Measurements from ENCODE around the gene GRM8.

Gene GRM8

DNA sequence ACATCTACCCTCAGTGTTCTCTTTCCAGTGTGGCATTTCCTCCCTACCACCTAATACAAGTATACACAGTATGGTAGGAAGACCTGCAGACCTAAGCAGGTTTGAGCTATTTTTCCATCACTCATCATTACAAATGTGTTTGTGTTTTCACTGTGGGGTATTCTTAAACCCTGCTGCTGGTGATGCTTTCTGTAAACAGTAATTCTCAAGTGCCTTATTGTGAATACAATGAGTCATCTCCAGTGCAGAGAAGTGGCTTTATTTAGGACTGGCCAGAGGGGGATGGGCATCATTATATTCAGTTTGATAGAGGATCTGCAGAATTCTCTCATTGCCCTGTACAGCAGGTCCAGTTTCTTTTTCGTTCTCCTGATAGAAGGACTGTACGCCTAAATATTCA, 63.7 kb downstream of the GRM8 start:
- DNase-seq: no peak
- Histone ChIP-seq H3K4me3 (ENCODE audit: insufficient read depth in 1 of 2, low read depth in 1 of 2, low read length in 2 of 2) (no peak overlapping the region), H2BK5ac (ENCODE audit: low read depth, low read length, poor library complexity, severe bottlenecking) (no peak overlapping the region), H3K23ac (ENCODE audit: low read length in 2 of 2) (no peak overlapping the region), H2AFZ (ENCODE audit: low read depth, low read length) (no peak overlapping the region), H2BK120ac (ENCODE audit: low read depth, low read length) (no peak overlapping the region), H3K27me3 (ENCODE audit: control insufficient read depth in 1 of 2, insufficient read depth in 1 of 2, low read length in 2 of 2) (no peaks in the 10 kb centered on the region), H3K9me3 (ENCODE audit: control insufficient read depth, low read length) (no peaks in the 10 kb centered on the region), H3K4ac (ENCODE audit: low read depth in 1 of 2, low read length in 2 of 2) (no peak overlapping the region), H3K36me3 (ENCODE audit: control insufficient read depth in 1 of 2, insufficient read depth in 2 of 2, low read depth in 1 of 2, low read length in 2 of 2) (no peaks in the 10 kb centered on the region), H3K4me2 (ENCODE audit: low read length, poor library complexity, severe bottlenecking) (no peak overlapping the region), H2BK12ac (ENCODE audit: low read length in 2 of 2) (no peak overlapping the region), H4K8ac (ENCODE audit: low read length) (no peak overlapping the region), H2AK5ac (ENCODE audit: low read length, severe bottlenecking) (no peak overlapping the region), H3K18ac (ENCODE audit: low read depth in 1 of 2, low read length in 2 of 2) (no peak overlapping the region), H3K4me1 (ENCODE audit: control insufficient read depth, insufficient read depth, low read depth, low read length) (no peaks in the 10 kb centered on the region), H3K27ac (ENCODE audit: low read length, poor library complexity, severe bottlenecking) (no peak overlapping the region), H2BK15ac (ENCODE audit: low read depth, poor library complexity, severe bottlenecking) (no peak overlapping the region), H3K14ac (ENCODE audit: low read length in 2 of 2) (no peak overlapping the region), H4K91ac (ENCODE audit: low read length) (no peak overlapping the region), H3K9ac (ENCODE audit: low read length) (no peak overlapping the region), H3K79me1 (replicated peaks; ENCODE audit: low read length, poor library complexity, severe bottlenecking) (no peaks in the 10 kb centered on the region)
- WGBS: no CpG with 5 or more reads among the region's 2 CpGs

DNA sequence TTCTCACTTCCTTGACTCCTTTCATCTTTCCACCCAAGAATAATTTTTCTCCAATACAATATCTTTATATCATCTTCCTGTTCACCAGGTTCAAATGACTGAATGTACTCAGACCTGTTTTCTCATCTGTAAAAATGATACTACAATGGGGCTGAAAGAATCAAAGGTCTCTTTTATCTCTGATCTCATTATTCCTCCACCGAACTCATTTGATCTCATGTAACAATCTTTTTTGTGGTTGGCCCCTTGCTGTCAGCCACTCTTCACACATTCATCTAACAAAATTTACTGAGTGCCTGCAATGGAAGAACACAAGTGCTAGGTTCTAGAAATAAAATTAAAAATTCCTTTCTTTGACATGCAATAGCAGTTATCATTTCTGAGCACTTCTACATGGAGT, 65.0 kb downstream of the GRM8 start:
- no peaks in the 10 kb centered on the region for H3K9me3 ChIP-seq (ENCODE audit: control insufficient read depth, low read length)
- no peaks in the 10 kb centered on the region for H3K36me3 ChIP-seq (ENCODE audit: control insufficient read depth in 1 of 2, insufficient read depth in 2 of 2, low read depth in 1 of 2, low read length in 2 of 2)
- H3K4me2 ChIP-seq (ENCODE audit: low read length, poor library complexity, severe bottlenecking): no peak overlapping the region
- no peak overlapping the region for H2AFZ ChIP-seq (ENCODE audit: low read depth, low read length)
- no peak for DNase-seq
- no peak overlapping the region for H3K4ac ChIP-seq (ENCODE audit: low read depth in 1 of 2, low read length in 2 of 2)
- no peak overlapping the region for H3K27ac ChIP-seq (ENCODE audit: low read length, poor library complexity, severe bottlenecking)
- no peak overlapping the region for H3K14ac ChIP-seq (ENCODE audit: low read length in 2 of 2)
- H3K9ac ChIP-seq (ENCODE audit: low read length): no peak overlapping the region
- no peaks in the 10 kb centered on the region for H3K4me1 ChIP-seq (ENCODE audit: control insufficient read depth, insufficient read depth, low read depth, low read length)
- H4K91ac ChIP-seq (ENCODE audit: low read length): no peak overlapping the region
- no peak overlapping the region for H2BK5ac ChIP-seq (ENCODE audit: low read depth, low read length, poor library complexity, severe bottlenecking)
- H4K8ac ChIP-seq (ENCODE audit: low read length): no peak overlapping the region
- H3K79me1 ChIP-seq (replicated peaks; ENCODE audit: low read length, poor library complexity, severe bottlenecking): no peaks in the 10 kb centered on the region
- no peaks in the 10 kb centered on the region for H3K27me3 ChIP-seq (ENCODE audit: control insufficient read depth in 1 of 2, insufficient read depth in 1 of 2, low read length in 2 of 2)
- H3K18ac ChIP-seq (ENCODE audit: low read depth in 1 of 2, low read length in 2 of 2): no peak overlapping the region
- no peak overlapping the region for H2BK15ac ChIP-seq (ENCODE audit: low read depth, poor library complexity, severe bottlenecking)
- WGBS: 86% methylated on average over 1 of the region's 1 CpG
- H2BK12ac ChIP-seq (ENCODE audit: low read length in 2 of 2): no peak overlapping the region
- no peak overlapping the region for H2AK5ac ChIP-seq (ENCODE audit: low read length, severe bottlenecking)
- H3K23ac ChIP-seq (ENCODE audit: low read length in 2 of 2): no peak overlapping the region
- no peak overlapping the region for H3K4me3 ChIP-seq (ENCODE audit: insufficient read depth in 1 of 2, low read depth in 1 of 2, low read length in 2 of 2)
- no peak overlapping the region for H2BK120ac ChIP-seq (ENCODE audit: low read depth, low read length)

DNA sequence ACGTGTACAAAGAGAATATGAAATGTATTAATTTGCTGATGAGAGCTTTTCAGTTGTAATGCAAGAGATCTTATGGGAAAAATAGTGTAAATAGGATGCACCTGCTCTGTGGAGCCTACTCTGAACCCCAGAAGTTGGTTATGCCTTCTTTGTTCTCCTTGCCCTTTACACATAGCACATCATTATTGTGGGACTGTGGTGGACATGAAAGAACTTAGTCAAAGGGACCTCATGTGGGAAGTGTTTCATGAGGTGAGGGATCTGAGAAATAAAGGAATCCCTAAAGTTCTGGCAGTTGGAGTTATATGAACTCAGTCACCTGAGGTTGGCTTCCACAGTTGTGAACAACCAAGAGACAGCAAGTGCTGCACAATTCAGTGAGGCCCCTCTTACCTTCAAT, 66.1 kb downstream of the GRM8 start:
- H3K23ac ChIP-seq (ENCODE audit: low read length in 2 of 2): no peak overlapping the region
- no peak for DNase-seq
- no peak overlapping the region for H2AFZ ChIP-seq (ENCODE audit: low read depth, low read length)
- no peak overlapping the region for H2AK5ac ChIP-seq (ENCODE audit: low read length, severe bottlenecking)
- no peak overlapping the region for H3K27ac ChIP-seq (ENCODE audit: low read length, poor library complexity, severe bottlenecking)
- H3K14ac ChIP-seq (ENCODE audit: low read length in 2 of 2): no peak overlapping the region
- no peak overlapping the region for H2BK120ac ChIP-seq (ENCODE audit: low read depth, low read length)
- H4K91ac ChIP-seq (ENCODE audit: low read length): no peak overlapping the region
- H4K8ac ChIP-seq (ENCODE audit: low read length): no peak overlapping the region
- H3K36me3 ChIP-seq (ENCODE audit: control insufficient read depth in 1 of 2, insufficient read depth in 2 of 2, low read depth in 1 of 2, low read length in 2 of 2): no peaks in the 10 kb centered on the region
- no peak overlapping the region for H2BK5ac ChIP-seq (ENCODE audit: low read depth, low read length, poor library complexity, severe bottlenecking)
- no peaks in the 10 kb centered on the region for H3K27me3 ChIP-seq (ENCODE audit: control insufficient read depth in 1 of 2, insufficient read depth in 1 of 2, low read length in 2 of 2)
- no peak overlapping the region for H3K4ac ChIP-seq (ENCODE audit: low read depth in 1 of 2, low read length in 2 of 2)
- H3K9ac ChIP-seq (ENCODE audit: low read length): no peak overlapping the region
- no peak overlapping the region for H2BK15ac ChIP-seq (ENCODE audit: low read depth, poor library complexity, severe bottlenecking)
- no peak overlapping the region for H3K4me3 ChIP-seq (ENCODE audit: insufficient read depth in 1 of 2, low read depth in 1 of 2, low read length in 2 of 2)
- no peak overlapping the region for H2BK12ac ChIP-seq (ENCODE audit: low read length in 2 of 2)
- H3K18ac ChIP-seq (ENCODE audit: low read depth in 1 of 2, low read length in 2 of 2): no peak overlapping the region
- H3K4me2 ChIP-seq (ENCODE audit: low read length, poor library complexity, severe bottlenecking): no peak overlapping the region
- H3K79me1 ChIP-seq (replicated peaks; ENCODE audit: low read length, poor library complexity, severe bottlenecking): no peaks in the 10 kb centered on the region
- 40% methylated on average over 1 of the region's 1 CpG for WGBS
- H3K4me1 ChIP-seq (ENCODE audit: control insufficient read depth, insufficient read depth, low read depth, low read length): no peaks in the 10 kb centered on the region
- H3K9me3 ChIP-seq (ENCODE audit: control insufficient read depth, low read length): no peaks in the 10 kb centered on the region

DNA sequence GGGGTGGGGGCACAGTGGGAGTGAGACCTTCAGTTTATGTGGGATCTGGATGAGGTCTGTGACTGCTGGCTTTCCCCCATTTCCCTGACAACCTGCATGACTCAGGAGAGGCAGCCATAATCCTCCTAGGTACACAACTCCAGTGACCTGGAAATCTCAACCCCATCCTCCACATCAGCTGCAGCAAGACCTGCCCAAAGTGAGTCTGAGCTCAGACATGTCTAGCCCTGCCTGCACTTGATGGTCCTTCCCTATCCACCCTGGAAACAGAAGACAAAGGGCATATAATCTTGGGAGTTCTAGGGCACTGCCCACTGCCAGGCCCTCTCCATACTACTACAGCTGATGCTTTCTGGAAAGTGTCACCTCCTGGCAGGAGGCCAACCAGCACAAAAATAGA, 75.6 kb downstream of the GRM8 start:
- H3K4me2 ChIP-seq (ENCODE audit: low read length, poor library complexity, severe bottlenecking): no peak overlapping the region
- no peak overlapping the region for H4K8ac ChIP-seq (ENCODE audit: low read length)
- no peak overlapping the region for H3K4me3 ChIP-seq (ENCODE audit: insufficient read depth in 1 of 2, low read depth in 1 of 2, low read length in 2 of 2)
- H3K9me3 ChIP-seq (ENCODE audit: control insufficient read depth, low read length): peaks cover 11% of the 10 kb centered on the region
- H3K4ac ChIP-seq (ENCODE audit: low read depth in 1 of 2, low read length in 2 of 2): no peak overlapping the region
- no peak overlapping the region for H2BK120ac ChIP-seq (ENCODE audit: low read depth, low read length)
- no peak overlapping the region for H2BK12ac ChIP-seq (ENCODE audit: low read length in 2 of 2)
- H4K91ac ChIP-seq (ENCODE audit: low read length): no peak overlapping the region
- no peak overlapping the region for H3K18ac ChIP-seq (ENCODE audit: low read depth in 1 of 2, low read length in 2 of 2)
- H3K23ac ChIP-seq (ENCODE audit: low read length in 2 of 2): no peak overlapping the region
- H3K27me3 ChIP-seq (ENCODE audit: control insufficient read depth in 1 of 2, insufficient read depth in 1 of 2, low read length in 2 of 2): no peaks in the 10 kb centered on the region
- H3K4me1 ChIP-seq (ENCODE audit: control insufficient read depth, insufficient read depth, low read depth, low read length): no peaks in the 10 kb centered on the region
- no peak for DNase-seq
- no peak overlapping the region for H2AK5ac ChIP-seq (ENCODE audit: low read length, severe bottlenecking)
- H3K27ac ChIP-seq (ENCODE audit: low read length, poor library complexity, severe bottlenecking): no peak overlapping the region
- no peak overlapping the region for H3K14ac ChIP-seq (ENCODE audit: low read length in 2 of 2)
- H2BK15ac ChIP-seq (ENCODE audit: low read depth, poor library complexity, severe bottlenecking): no peak overlapping the region
- no peak overlapping the region for H3K9ac ChIP-seq (ENCODE audit: low read length)
- no peaks in the 10 kb centered on the region for H3K79me1 ChIP-seq (replicated peaks; ENCODE audit: low read length, poor library complexity, severe bottlenecking)
- H3K36me3 ChIP-seq (ENCODE audit: control insufficient read depth in 1 of 2, insufficient read depth in 2 of 2, low read depth in 1 of 2, low read length in 2 of 2): no peaks in the 10 kb centered on the region
- H2BK5ac ChIP-seq (ENCODE audit: low read depth, low read length, poor library complexity, severe bottlenecking): no peak overlapping the region
- no peak overlapping the region for H2AFZ ChIP-seq (ENCODE audit: low read depth, low read length)

All from mesenchymal stem cell (in vitro differentiated cells and primary cell).